T47D (cell line): ENCODE data around the gene PLEKHO1.

Experiments
- DNase-seq, 2 experiments: peaks; one replicate each; pipeline versions ENCODE4 v3.0.0 to v3.0.0-alpha.2; 2011 to 2012; ENCODE audit warnings: low read depth in 1 of 2, low spot score in 1 of 2
- JUND ChIP-seq: IDR thresholded peaks from 2 replicates; pipeline ENCODE4 v1.6.1; 2012; ENCODE audit warnings: low read depth
- in situ Hi-C: cut with HindIII; loops from 2 replicates; pipeline ENCODE4 v1.10.0; 2016; ENCODE audit warnings: low sequenced_read_pairs, low pct_unique_long_range_greater_than_20kb

The PLEKHO1 gene

DNA sequence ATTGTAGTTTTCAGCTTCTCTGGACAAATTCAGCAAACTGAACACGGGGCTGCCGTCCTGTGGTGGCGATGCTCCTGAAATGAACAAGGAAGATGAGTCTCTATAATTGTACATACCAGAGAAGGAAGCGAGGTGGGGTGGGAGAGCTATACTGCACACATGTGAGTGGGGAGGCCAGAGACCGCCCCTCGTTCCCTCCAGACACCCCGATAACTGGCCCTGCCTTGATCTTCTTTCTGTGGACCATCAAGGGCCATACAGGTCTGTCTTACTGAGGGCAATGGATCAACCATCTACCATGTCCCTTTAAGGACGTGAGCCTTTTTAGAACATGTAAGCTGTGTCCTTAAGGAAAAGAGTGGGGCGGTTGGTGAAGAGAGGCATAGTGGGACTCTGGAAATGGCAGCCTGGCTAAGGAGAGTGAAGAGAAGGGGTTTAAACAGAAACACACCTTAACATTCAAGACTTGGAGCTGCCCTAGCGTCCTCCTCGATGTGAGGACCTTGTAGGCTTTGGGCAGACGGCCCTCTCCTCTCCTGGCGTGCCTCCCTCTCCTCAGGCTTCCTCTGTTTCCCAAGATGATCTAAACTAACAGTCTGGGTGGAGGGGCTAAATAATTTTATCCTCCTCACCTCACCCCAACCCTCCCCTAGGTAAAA, 5.8 kb downstream of the PLEKHO1 start:
- in situ Hi-C loops, result no loop called here
- TF ChIP-seq JUND, result no peak
- no peak for DNase-seq

GRCh38 chr1:150156868-150157603, 7.3 kb downstream of the PLEKHO1 start:
- in situ Hi-C loops, result no loop called here
- DNase-seq, result no peak
- no peak for TF ChIP-seq JUND

DNA sequence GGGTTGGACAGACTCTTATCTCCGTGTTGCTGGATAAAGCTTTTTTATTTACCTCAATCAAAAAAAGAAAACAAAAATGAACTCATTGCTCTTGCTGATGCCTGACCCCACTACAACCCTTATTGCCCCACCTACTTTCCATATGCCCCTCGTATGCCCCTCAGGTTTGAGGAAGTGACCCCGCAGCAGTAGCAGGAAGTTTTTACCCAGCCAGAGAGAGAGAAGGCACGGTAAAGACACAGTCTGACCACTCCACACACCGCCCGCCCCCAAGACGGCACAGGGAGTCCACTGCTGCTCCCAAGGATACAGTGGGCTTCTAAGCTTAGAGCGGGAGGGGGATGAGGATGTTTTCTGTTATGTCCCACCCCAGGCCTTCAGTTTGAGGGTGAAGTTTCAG, 9.8 kb downstream of the PLEKHO1 start:
- in situ Hi-C loops, result no loop called here
- no peak for DNase-seq
- no peak for TF ChIP-seq JUND

GRCh38 chr1:150160964-150161621, 11.4 kb downstream of the PLEKHO1 start:
- in situ Hi-C loops, result no loop called here
- DNase-seq, result peak in 1 of 2 experiments; percentile 33
- TF ChIP-seq JUND, result no peak

DNA sequence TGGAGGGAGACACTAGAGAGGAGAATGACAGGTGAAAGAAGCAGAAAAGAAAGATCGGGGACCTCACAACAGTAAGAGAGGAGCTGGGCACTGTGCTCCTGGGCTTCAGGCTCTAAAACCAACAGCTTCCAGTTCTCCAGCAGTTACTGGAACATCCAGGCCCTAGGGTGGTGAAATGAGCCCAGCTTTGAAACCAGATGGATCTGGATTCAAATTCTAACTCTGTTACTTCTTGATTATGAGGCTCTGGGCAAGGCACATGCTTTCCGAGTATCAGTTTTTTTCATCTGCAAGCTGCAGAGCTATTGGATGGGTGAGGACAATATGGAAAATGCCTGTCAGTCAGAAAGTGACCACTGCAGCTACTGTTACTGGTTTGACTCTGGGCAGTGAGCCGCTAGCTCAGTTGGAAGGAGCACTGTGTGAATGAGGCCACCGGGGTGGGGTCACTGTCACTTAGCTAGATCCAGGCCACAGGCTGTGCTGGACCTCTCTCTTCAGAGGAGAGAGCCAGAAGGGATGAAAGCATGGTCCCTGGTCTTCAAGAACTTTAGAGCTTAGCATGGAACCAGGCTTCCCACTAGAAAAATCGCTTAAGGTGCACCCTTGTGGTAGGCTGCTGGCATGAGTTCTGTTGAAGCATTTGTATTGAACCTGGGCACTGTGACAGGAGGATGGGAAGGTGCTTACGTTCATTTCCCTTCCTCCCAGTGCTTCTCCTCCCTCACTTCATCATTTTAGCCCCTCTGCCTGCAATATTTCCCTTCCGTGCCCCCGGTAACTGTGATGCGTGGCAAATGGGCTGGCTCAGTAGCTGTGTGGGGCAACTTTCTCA, 12.2 kb downstream of the PLEKHO1 start:
- DNase-seq, result peak in 1 of 2 experiments; percentile 62
- in situ Hi-C loops, result no loop called here
- TF ChIP-seq JUND, result no peak

GRCh38 chr1:150162582-150162861, 12.8 kb downstream of the PLEKHO1 start:
- in situ Hi-C loops, result no loop called here
- TF ChIP-seq JUND, result no peak
- DNase-seq, result no peak

- DNase-seq, result peak; percentile 87 to 93
- in situ Hi-C loops, result no loop called here
- TF ChIP-seq JUND, result no peak
These were observed 13.4 kb downstream of the PLEKHO1 start for GRCh38 chr1:150162862-150163706.

- no peak for TF ChIP-seq JUND
- in situ Hi-C loops, result no loop called here
- DNase-seq, result no peak
These were observed 14.5 kb downstream of the PLEKHO1 start for GRCh38 chr1:150164224-150164623.

DNA sequence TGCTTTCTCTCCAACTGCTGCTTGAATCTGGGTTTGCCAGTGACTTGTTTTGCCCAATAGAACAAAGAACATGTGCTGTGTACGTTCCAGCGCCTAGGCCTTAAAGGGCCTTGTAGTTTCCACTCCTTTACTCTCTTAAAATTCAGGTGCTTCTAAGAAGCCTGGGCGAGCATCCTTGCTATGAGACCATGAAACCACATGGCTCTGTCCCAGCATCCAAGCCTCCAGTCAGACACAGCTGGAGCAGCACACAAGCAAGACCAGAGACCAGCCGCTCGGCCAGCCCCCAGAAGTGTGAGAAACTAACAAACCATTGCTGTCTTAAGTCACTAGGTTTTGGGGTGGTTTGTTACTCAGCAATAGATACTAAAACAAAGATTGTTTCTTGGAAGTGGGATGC, 15.1 kb downstream of the PLEKHO1 start:
- in situ Hi-C loops, result no loop called here
- no peak for DNase-seq
- TF ChIP-seq JUND, result no peak

GRCh38 chr1:150165622-150166612, 16.2 kb downstream of the PLEKHO1 start:
- in situ Hi-C loops, result no loop called here
- DNase-seq, result peak in 1 of 2 experiments; percentile 61
- TF ChIP-seq JUND, result no peak
